Prostate gland (tissue), 2 donors: ENCODE data around the gene FAM241A.

Experiments
- POLR2A ChIP-seq: fragments of 450-650 bp; IDR thresholded peaks from one replicate; pipeline ENCODE4 v1.6.1; 2016; ENCODE audit warnings: antibody characterized with exemption, mild to moderate bottlenecking
- POLR2AphosphoS5 ChIP-seq: sonication (generic); formaldehyde crosslinking; IDR thresholded peaks from one replicate; pipeline ENCODE4 v1.6.1; 2017; ENCODE audit warnings: antibody characterized with exemption
- TF ChIP-seq, protein P1 (sequence below), 4 experiments: fragments of 200-600 bp in 2 of 4; fragments of 450-650 bp in 2 of 4; sonication (generic) in 2 of 4; IDR thresholded peaks; 1 replicate in 3 of 4; 2 replicates in 1 of 4; pipeline ENCODE4 v1.5.1; 2016 to 2019; ENCODE audit warnings: antibody characterized with exemption in 4 of 4, mild to moderate bottlenecking in 2 of 4, moderate library complexity in 2 of 4

DNA sequence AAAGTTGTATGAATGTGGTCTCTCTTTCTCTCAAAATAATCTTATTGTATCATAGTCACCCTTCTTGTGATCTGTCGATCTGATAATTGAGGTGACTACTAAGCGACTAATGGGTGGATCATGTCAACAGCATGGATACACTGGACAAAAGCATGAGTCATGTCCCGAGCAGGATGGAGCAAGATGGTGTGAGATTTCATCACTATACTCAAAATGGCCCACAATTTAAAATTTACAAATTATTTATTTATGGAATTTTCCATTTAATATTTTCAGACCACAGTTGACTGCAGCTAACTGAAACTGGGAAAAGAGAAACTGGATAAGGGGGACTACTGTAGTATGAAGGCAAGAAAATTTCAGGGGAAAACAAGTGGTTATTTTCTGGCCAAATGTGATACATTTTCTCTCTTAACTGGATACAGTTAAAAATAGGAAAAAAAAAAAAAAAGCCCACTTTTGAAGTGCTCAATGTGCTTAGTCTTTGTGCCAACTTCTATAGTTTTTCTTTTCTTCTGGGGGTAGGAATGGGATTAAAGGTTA is 25.3 kb downstream of the FAM241A start:
- TF ChIP-seq, protein P1, sequence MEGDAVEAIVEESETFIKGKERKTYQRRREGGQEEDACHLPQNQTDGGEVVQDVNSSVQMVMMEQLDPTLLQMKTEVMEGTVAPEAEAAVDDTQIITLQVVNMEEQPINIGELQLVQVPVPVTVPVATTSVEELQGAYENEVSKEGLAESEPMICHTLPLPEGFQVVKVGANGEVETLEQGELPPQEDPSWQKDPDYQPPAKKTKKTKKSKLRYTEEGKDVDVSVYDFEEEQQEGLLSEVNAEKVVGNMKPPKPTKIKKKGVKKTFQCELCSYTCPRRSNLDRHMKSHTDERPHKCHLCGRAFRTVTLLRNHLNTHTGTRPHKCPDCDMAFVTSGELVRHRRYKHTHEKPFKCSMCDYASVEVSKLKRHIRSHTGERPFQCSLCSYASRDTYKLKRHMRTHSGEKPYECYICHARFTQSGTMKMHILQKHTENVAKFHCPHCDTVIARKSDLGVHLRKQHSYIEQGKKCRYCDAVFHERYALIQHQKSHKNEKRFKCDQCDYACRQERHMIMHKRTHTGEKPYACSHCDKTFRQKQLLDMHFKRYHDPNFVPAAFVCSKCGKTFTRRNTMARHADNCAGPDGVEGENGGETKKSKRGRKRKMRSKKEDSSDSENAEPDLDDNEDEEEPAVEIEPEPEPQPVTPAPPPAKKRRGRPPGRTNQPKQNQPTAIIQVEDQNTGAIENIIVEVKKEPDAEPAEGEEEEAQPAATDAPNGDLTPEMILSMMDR (IDR thresholded peaks at IDR 0.05): no peak
- TF ChIP-seq POLR2A (no peak), POLR2AphosphoS5 (no peak)
